HG03095 (cell line): ENCODE measurements around the gene FGGY.
A peak's percentile ranks its signal among the peaks of the same experiment; 100 is the strongest.

ENCODE experiments used
- ATAC-seq: cut with Tn5 transposase; IDR thresholded peaks from one replicate; pipeline ENCODE4 v1.9.1; 2021; ENCODE audit warnings: moderate library complexity; ENCODE audit not compliant: unreplicated experiment

The FGGY gene

GRCh38 chr1:59379371-59379728 is 82.5 kb downstream of the FGGY start:
- no peak for ATAC-seq

GRCh38 chr1:59383963-59384362 is 87.1 kb downstream of the FGGY start:
- no peak for ATAC-seq

- ATAC-seq, result no peak
These were observed 87.5 kb downstream of the FGGY start for GRCh38 chr1:59384443-59384842.

- no peak for ATAC-seq
These were observed 91.3 kb downstream of the FGGY start for GRCh38 chr1:59388191-59388590.

GRCh38 chr1:59389847-59390246 is 93.0 kb downstream of the FGGY start:
- no peak for ATAC-seq

- no peak for ATAC-seq
These were observed 93.4 kb downstream of the FGGY start for GRCh38 chr1:59390307-59390706.

GRCh38 chr1:59391212-59392179 is 94.6 kb downstream of the FGGY start:
- ATAC-seq, result peak; percentile 55

- no peak for ATAC-seq
These were observed 96.6 kb downstream of the FGGY start for GRCh38 chr1:59393211-59394180.

- ATAC-seq, result no peak
These were observed 98.0 kb downstream of the FGGY start for GRCh38 chr1:59394706-59395425.

- ATAC-seq, result no peak
These were observed 99.5 kb downstream of the FGGY start for GRCh38 chr1:59396387-59396786.

- no peak for ATAC-seq
These were observed 100.4 kb downstream of the FGGY start for GRCh38 chr1:59397139-59397858.

- no peak for ATAC-seq
These were observed 102.7 kb downstream of the FGGY start for GRCh38 chr1:59399642-59400041.

- ATAC-seq, result no peak
These were observed 104.7 kb downstream of the FGGY start for GRCh38 chr1:59401581-59401980.

- ATAC-seq, result no peak
These were observed 107.9 kb downstream of the FGGY start for GRCh38 chr1:59404796-59405195.

GRCh38 chr1:59406437-59407164 is 109.7 kb downstream of the FGGY start:
- no peak for ATAC-seq

GRCh38 chr1:59408608-59409240 is 111.8 kb downstream of the FGGY start:
- ATAC-seq, result no peak

GRCh38 chr1:59409549-59409948 is 112.7 kb downstream of the FGGY start:
- ATAC-seq, result no peak

- no peak for ATAC-seq
These were observed 113.1 kb downstream of the FGGY start for GRCh38 chr1:59409986-59410385.

- no peak for ATAC-seq
These were observed 113.6 kb downstream of the FGGY start for GRCh38 chr1:59410457-59410856.
